ENCODE measurements around the gene CCDC138. TPM values are rescaled to one million over a fixed set of nuclear protein-coding genes. Genes with fewer than 3 reads are reported as not detected.

CCDC138 gene
- total RNA-seq, 2 donors from 2014 or later: 29.7 to 30.2 TPM

DNA sequence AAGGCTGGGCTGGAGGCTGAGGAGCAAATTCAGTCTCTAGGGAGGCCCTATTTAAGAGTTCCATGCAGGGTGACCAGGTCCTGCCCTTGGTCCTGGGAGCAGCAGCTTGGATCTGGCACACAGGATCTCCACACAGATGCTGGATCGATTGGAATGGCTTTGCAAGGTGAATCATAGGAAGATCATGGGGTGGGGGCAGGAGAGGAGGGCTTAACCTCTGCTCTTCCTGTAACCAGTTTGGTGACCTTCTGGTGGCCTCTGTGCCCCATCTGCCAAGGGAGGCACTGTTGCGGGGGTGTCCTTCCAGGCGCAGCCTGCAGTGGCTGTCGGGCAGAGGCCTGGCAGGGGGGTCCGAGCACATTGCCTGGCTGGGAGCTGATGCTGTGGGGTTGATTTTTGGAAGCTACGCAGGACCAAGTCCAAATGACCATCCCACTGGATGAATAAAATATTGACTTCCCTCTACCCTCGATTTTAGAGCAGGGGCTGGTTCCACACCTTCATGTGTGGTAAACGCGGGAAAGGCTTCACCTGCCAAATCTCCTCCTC lies 122.8 kb downstream of the CCDC138 start:
- no peak overlapping the region for H3K9ac ChIP-seq (ENCODE audit: extremely low read depth, low read length, poor library complexity, severe bottlenecking)
- H3K27me3 ChIP-seq (ENCODE audit: control insufficient read depth, insufficient read depth, low read length, poor library complexity, severe bottlenecking): no peaks in the 10 kb centered on the region
- no peaks in the 10 kb centered on the region for H3K9me3 ChIP-seq (ENCODE audit: control insufficient read depth, low read length)
- Mint-ChIP-seq H3K4me3 (no peak overlapping the region), H3K27ac (no peak overlapping the region), H3K27me3 (ENCODE audit: insufficient read depth) (no peaks in the 10 kb centered on the region), H3K4me1 (peaks cover 12% of the 10 kb centered on the region), H3K36me3 (ENCODE audit: low read depth) (no peaks in the 10 kb centered on the region), H3K9me3 (no peaks in the 10 kb centered on the region)
- TF ChIP-seq, protein P1, sequence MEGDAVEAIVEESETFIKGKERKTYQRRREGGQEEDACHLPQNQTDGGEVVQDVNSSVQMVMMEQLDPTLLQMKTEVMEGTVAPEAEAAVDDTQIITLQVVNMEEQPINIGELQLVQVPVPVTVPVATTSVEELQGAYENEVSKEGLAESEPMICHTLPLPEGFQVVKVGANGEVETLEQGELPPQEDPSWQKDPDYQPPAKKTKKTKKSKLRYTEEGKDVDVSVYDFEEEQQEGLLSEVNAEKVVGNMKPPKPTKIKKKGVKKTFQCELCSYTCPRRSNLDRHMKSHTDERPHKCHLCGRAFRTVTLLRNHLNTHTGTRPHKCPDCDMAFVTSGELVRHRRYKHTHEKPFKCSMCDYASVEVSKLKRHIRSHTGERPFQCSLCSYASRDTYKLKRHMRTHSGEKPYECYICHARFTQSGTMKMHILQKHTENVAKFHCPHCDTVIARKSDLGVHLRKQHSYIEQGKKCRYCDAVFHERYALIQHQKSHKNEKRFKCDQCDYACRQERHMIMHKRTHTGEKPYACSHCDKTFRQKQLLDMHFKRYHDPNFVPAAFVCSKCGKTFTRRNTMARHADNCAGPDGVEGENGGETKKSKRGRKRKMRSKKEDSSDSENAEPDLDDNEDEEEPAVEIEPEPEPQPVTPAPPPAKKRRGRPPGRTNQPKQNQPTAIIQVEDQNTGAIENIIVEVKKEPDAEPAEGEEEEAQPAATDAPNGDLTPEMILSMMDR (conservative IDR thresholded peaks at IDR 0.05): no peak
- no peak overlapping the region for H3K27ac ChIP-seq (ENCODE audit: low read depth, low read length)
- DNase-seq: peak; percentile 40
- H3K36me3 ChIP-seq (ENCODE audit: control insufficient read depth, insufficient read depth, low read length): no peaks in the 10 kb centered on the region
- 79 to 86% methylated on average over 4 to 9 of the region's 9 CpGs for WGBS, 2 experiments (ENCODE audit: insufficient coverage in 1 of 2, insufficient read length in 1 of 2)
- H3K4me3 ChIP-seq (ENCODE audit: low read length): no peak overlapping the region
- H3K4me1 ChIP-seq (ENCODE audit: control insufficient read depth, insufficient read depth, low read length): no peaks in the 10 kb centered on the region

DNA sequence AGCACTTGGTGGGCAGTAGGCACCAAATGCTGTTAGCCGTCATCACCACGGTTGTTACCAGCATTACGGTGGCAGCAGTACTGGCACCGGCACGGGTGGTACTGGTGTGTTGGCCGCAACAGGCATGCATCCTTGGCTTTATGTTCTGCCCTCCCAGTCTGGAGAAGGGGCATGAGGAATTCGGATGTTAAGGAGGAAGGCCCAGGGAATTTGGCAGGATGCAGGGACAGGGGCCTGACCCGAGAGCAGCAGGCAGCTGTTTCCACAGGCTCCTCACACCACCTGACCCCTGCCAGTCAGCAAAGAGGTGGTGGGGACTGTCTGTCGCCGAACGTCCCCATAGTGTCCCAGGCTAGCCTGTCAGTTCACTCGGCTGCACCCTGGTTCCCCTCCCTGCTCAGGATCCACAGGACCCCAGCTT lies 123.5 kb downstream of the CCDC138 start:
- H3K36me3 Mint-ChIP-seq (ENCODE audit: low read depth): no peaks in the 10 kb centered on the region
- no peak overlapping the region for H3K4me3 Mint-ChIP-seq
- Histone ChIP-seq H3K9me3 (ENCODE audit: control insufficient read depth, low read length) (no peaks in the 10 kb centered on the region), H3K27me3 (ENCODE audit: control insufficient read depth, insufficient read depth, low read length, poor library complexity, severe bottlenecking) (no peaks in the 10 kb centered on the region), H3K9ac (ENCODE audit: extremely low read depth, low read length, poor library complexity, severe bottlenecking) (no peak overlapping the region), H3K4me1 (ENCODE audit: control insufficient read depth, insufficient read depth, low read length) (no peaks in the 10 kb centered on the region), H3K27ac (ENCODE audit: low read depth, low read length) (no peak overlapping the region), H3K36me3 (ENCODE audit: control insufficient read depth, insufficient read depth, low read length) (no peaks in the 10 kb centered on the region), H3K4me3 (ENCODE audit: low read length) (no peak overlapping the region)
- peaks cover 12% of the 10 kb centered on the region for H3K4me1 Mint-ChIP-seq
- H3K9me3 Mint-ChIP-seq: no peaks in the 10 kb centered on the region
- WGBS, 2 experiments (ENCODE audit: insufficient coverage in 1 of 2, insufficient read length in 1 of 2): 91 to 92% methylated on average over 12 of the region's 12 CpGs
- DNase-seq: peak; percentile 38
- no peak overlapping the region for H3K27ac Mint-ChIP-seq
- no peaks in the 10 kb centered on the region for H3K27me3 Mint-ChIP-seq (ENCODE audit: insufficient read depth)
- TF ChIP-seq, protein P1 (conservative IDR thresholded peaks at IDR 0.05): no peak

DNA sequence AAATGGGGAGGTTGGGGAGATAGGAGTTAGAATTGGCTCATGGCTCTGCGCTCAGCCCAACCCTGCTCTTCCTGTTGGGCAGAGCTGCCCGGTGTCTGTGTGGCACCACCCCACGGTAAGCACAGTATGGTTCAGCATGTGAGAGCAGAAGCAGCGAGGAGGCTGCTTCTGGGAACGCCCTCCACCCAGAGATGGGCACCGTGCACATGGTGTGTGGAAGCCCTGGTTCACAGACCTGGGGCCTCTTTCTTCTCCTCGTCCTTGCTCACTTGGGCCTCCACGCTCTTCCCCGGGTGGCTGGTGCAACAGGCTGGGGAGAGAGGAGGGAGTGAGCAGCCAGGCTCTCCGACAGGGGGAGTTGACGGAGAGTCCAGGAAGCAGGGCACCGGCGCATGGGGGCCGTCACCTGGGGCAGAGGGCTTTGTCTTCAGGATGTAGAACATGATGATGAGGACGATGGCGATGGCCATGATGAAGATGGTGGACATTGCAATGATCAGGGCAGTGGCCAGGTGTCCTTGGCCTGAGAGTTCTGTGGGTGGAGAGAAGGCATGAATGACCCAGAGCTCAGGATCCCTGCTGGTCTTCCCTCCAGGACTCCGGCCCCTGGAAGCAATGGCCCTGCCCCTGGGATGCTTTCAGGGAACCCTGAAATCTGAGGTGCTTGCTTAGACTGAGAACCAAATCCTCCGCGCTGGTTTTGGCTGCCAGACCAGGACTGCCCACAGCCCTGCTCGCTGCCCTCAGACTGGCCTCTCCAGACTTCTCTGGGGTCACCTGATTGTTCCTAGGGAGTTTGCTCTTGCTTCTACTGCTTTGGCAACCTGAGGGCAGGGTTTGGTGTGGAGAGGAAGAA lies 124.2 kb downstream of the CCDC138 start:
- Mint-ChIP-seq H3K4me1 (peaks cover 12% of the 10 kb centered on the region), H3K27ac (no peak overlapping the region), H3K27me3 (ENCODE audit: insufficient read depth) (no peaks in the 10 kb centered on the region), H3K36me3 (ENCODE audit: low read depth) (no peaks in the 10 kb centered on the region), H3K9me3 (no peaks in the 10 kb centered on the region), H3K4me3 (no peak overlapping the region)
- H3K27ac ChIP-seq (ENCODE audit: low read depth, low read length): no peak overlapping the region
- H3K27me3 ChIP-seq (ENCODE audit: control insufficient read depth, insufficient read depth, low read length, poor library complexity, severe bottlenecking): no peaks in the 10 kb centered on the region
- H3K4me1 ChIP-seq (ENCODE audit: control insufficient read depth, insufficient read depth, low read length): no peaks in the 10 kb centered on the region
- no peaks in the 10 kb centered on the region for H3K9me3 ChIP-seq (ENCODE audit: control insufficient read depth, low read length)
- TF ChIP-seq, protein P1 (conservative IDR thresholded peaks at IDR 0.05): no peak
- H3K4me3 ChIP-seq (ENCODE audit: low read length): no peak overlapping the region
- 87 to 89% methylated on average over 13 to 20 of the region's 20 CpGs for WGBS, 2 experiments (ENCODE audit: insufficient coverage in 1 of 2, insufficient read length in 1 of 2)
- no peak overlapping the region for H3K9ac ChIP-seq (ENCODE audit: extremely low read depth, low read length, poor library complexity, severe bottlenecking)
- peak; percentile 30 for DNase-seq
- no peaks in the 10 kb centered on the region for H3K36me3 ChIP-seq (ENCODE audit: control insufficient read depth, insufficient read depth, low read length)
